Neuron (in vitro differentiated cells): ENCODE measurements around the gene DYNC1I2.

Experiments used
- H2AFZ ChIP-seq: one replicate; pipeline ENCODE4 v1.6.1; 2013; ENCODE audit warnings: low read depth, mild to moderate bottlenecking, inconsistent platforms, low read length, moderate library complexity
- H3K27me3 ChIP-seq: one replicate; pipeline ENCODE4 v1.6.1; 2013; ENCODE audit warnings: low read length; ENCODE audit not compliant: insufficient read depth
- H3K36me3 ChIP-seq: one replicate; pipeline ENCODE4 v1.6.1; 2013; ENCODE audit warnings: low read length; ENCODE audit not compliant: insufficient read depth
- H3K4me1 ChIP-seq: one replicate; pipeline ENCODE4 v1.6.1; 2013; ENCODE audit warnings: low read length; ENCODE audit not compliant: insufficient read depth
- H3K4me3 ChIP-seq: 2 replicates; pipeline ENCODE4 v1.5.1; 2013; ENCODE audit warnings: mild to moderate bottlenecking, low read length, moderate library complexity
- H3K9me3 ChIP-seq: one replicate; pipeline ENCODE4 v1.6.1; 2013; ENCODE audit warnings: low read length

The DYNC1I2 gene

GRCh38 chr2:171692331-171692730 lies 5.1 kb downstream of the DYNC1I2 start:
- Histone ChIP-seq H3K9me3 (no peaks in the 10 kb centered on the region), H2AFZ (no peak overlapping the region), H3K4me3 (no peak overlapping the region), H3K36me3 (peaks cover 67% of the 10 kb centered on the region), H3K4me1 (peaks cover 4% of the 10 kb centered on the region), H3K27me3 (no peaks in the 10 kb centered on the region)

GRCh38 chr2:171702781-171703556 lies 15.7 kb downstream of the DYNC1I2 start:
- Histone ChIP-seq H3K4me1 (no peaks in the 10 kb centered on the region), H3K27me3 (no peaks in the 10 kb centered on the region), H3K9me3 (no peaks in the 10 kb centered on the region), H3K36me3 (peaks cover 12% of the 10 kb centered on the region), H3K4me3 (no peak overlapping the region), H2AFZ (no peak overlapping the region)

GRCh38 chr2:171703574-171704347 lies 16.5 kb downstream of the DYNC1I2 start:
- Histone ChIP-seq H2AFZ (no peak overlapping the region), H3K4me1 (no peaks in the 10 kb centered on the region), H3K9me3 (no peaks in the 10 kb centered on the region), H3K27me3 (no peaks in the 10 kb centered on the region), H3K36me3 (peaks cover 18% of the 10 kb centered on the region), H3K4me3 (no peak overlapping the region)

- no peak overlapping the region for H3K4me3 ChIP-seq
- no peak overlapping the region for H2AFZ ChIP-seq
- no peaks in the 10 kb centered on the region for H3K9me3 ChIP-seq
- no peaks in the 10 kb centered on the region for H3K27me3 ChIP-seq
- H3K4me1 ChIP-seq: no peaks in the 10 kb centered on the region
- H3K36me3 ChIP-seq: peaks cover 29% of the 10 kb centered on the region
These were observed 19.0 kb downstream of the DYNC1I2 start for GRCh38 chr2:171706152-171706803.

GRCh38 chr2:171707752-171708151 lies 20.5 kb downstream of the DYNC1I2 start:
- Histone ChIP-seq H3K4me3 (no peak overlapping the region), H3K36me3 (peaks cover 30% of the 10 kb centered on the region), H3K9me3 (no peaks in the 10 kb centered on the region), H3K4me1 (no peaks in the 10 kb centered on the region), H2AFZ (no peak overlapping the region), H3K27me3 (no peaks in the 10 kb centered on the region)

GRCh38 chr2:171709011-171709685 lies 21.9 kb downstream of the DYNC1I2 start:
- Histone ChIP-seq H3K4me1 (no peaks in the 10 kb centered on the region), H3K4me3 (no peak overlapping the region), H2AFZ (no peak overlapping the region), H3K36me3 (peaks cover 28% of the 10 kb centered on the region), H3K27me3 (no peaks in the 10 kb centered on the region), H3K9me3 (no peaks in the 10 kb centered on the region)

- H3K36me3 ChIP-seq: peaks cover 41% of the 10 kb centered on the region
- no peaks in the 10 kb centered on the region for H3K9me3 ChIP-seq
- no peak overlapping the region for H3K4me3 ChIP-seq
- H3K4me1 ChIP-seq: no peaks in the 10 kb centered on the region
- H3K27me3 ChIP-seq: no peaks in the 10 kb centered on the region
- H2AFZ ChIP-seq: no peak overlapping the region
These were observed 24.1 kb downstream of the DYNC1I2 start for GRCh38 chr2:171711351-171711750.

GRCh38 chr2:171712051-171712450 lies 24.8 kb downstream of the DYNC1I2 start:
- Histone ChIP-seq H3K36me3 (peaks cover 46% of the 10 kb centered on the region), H3K27me3 (no peaks in the 10 kb centered on the region), H3K4me3 (no peak overlapping the region)

GRCh38 chr2:171718720-171719119 lies 31.5 kb downstream of the DYNC1I2 start:
- H3K4me1 ChIP-seq: peaks cover 11% of the 10 kb centered on the region
- no peak overlapping the region for H3K4me3 ChIP-seq
- H3K36me3 ChIP-seq: peaks cover 47% of the 10 kb centered on the region

More at GRCh38 chr2:171712051-171712450, 24.8 kb downstream of the DYNC1I2 start:
- no peak overlapping the region for H2AFZ ChIP-seq
- no peaks in the 10 kb centered on the region for H3K4me1 ChIP-seq
- no peaks in the 10 kb centered on the region for H3K9me3 ChIP-seq

GRCh38 chr2:171719660-171720059 lies 32.4 kb downstream of the DYNC1I2 start:
- Histone ChIP-seq H3K36me3 (peaks cover 47% of the 10 kb centered on the region), H3K4me3 (no peak overlapping the region), H3K9me3 (no peaks in the 10 kb centered on the region), H3K4me1 (peaks cover 13% of the 10 kb centered on the region), H3K27me3 (no peaks in the 10 kb centered on the region), H2AFZ (no peak overlapping the region)

More at GRCh38 chr2:171718720-171719119, 31.5 kb downstream of the DYNC1I2 start:
- no peaks in the 10 kb centered on the region for H3K27me3 ChIP-seq
- H3K9me3 ChIP-seq: no peaks in the 10 kb centered on the region
- H2AFZ ChIP-seq: no peak overlapping the region

- no peaks in the 10 kb centered on the region for H3K9me3 ChIP-seq
- no peak overlapping the region for H2AFZ ChIP-seq
- no peaks in the 10 kb centered on the region for H3K27me3 ChIP-seq
- peaks cover 16% of the 10 kb centered on the region for H3K4me1 ChIP-seq
- peaks cover 51% of the 10 kb centered on the region for H3K36me3 ChIP-seq
- no peak overlapping the region for H3K4me3 ChIP-seq
These were observed 36.7 kb downstream of the DYNC1I2 start for GRCh38 chr2:171723716-171724683.
